Loucy (cell line): Measurements from ENCODE around the gene PRRC2B.

Experiments
- H2AFZ ChIP-seq: fragments of 200-600 bp; sonication (generic); 2 replicates; pipeline ENCODE4 v1.6.0; 2016; ENCODE audit warnings: antibody characterized with exemption, mild to moderate bottlenecking, low read length, moderate library complexity
- H3F3A ChIP-seq: fragments of 200-600 bp; 2 replicates; pipeline ENCODE4 v1.6.0; 2016; ENCODE audit warnings: antibody characterized with exemption, low read depth, mild to moderate bottlenecking
- H3K27me3 ChIP-seq: fragments of 200-600 bp; sonication (generic); 2 replicates; pipeline ENCODE4 v1.6.1; 2014; ENCODE audit warnings: low read length, mild to moderate bottlenecking; ENCODE audit not compliant: insufficient read depth, poor library complexity, severe bottlenecking
- H3K36me3 ChIP-seq: fragments of 200-600 bp; sonication (generic); 2 replicates; pipeline ENCODE4 v1.6.1; 2016; ENCODE audit warnings: low read length; ENCODE audit not compliant: insufficient read depth
- H3K4me1 ChIP-seq: fragments of 200-600 bp; sonication (generic); 2 replicates; pipeline ENCODE4 v1.5.1; 2014; ENCODE audit warnings: low read length, mild to moderate bottlenecking; ENCODE audit not compliant: insufficient read depth, poor library complexity, severe bottlenecking
- H3K4me2 ChIP-seq: fragments of 200-600 bp; sonication (generic); 2 replicates; pipeline ENCODE4 v1.6.0; 2014; ENCODE audit warnings: antibody characterized with exemption, low read length, low read depth, mild to moderate bottlenecking; ENCODE audit not compliant: poor library complexity, severe bottlenecking
- H3K4me3 ChIP-seq: fragments of 200-600 bp; sonication (generic); 2 replicates; pipeline ENCODE4 v1.5.1; 2014; ENCODE audit warnings: low read length, mild to moderate bottlenecking, mixed read lengths; ENCODE audit not compliant: poor library complexity, severe bottlenecking
- H3K79me2 ChIP-seq: fragments of 200-600 bp; sonication (generic); 2 replicates; pipeline ENCODE4 v1.6.1; 2014; ENCODE audit warnings: low read length; ENCODE audit not compliant: insufficient read depth
- H3K9ac ChIP-seq: fragments of 200-600 bp; sonication (generic); 2 replicates; pipeline ENCODE4 v1.6.0; 2014; ENCODE audit warnings: mild to moderate bottlenecking, low read depth, low read length, moderate library complexity; ENCODE audit not compliant: poor library complexity, severe bottlenecking
- H3K9me2 ChIP-seq: fragments of 200-600 bp; sonication (generic); replicated peaks from 2 replicates; pipeline ENCODE4 v1.6.1; 2016; ENCODE audit warnings: low read depth, low read length, mixed read lengths
- H3K9me3 ChIP-seq: fragments of 200-600 bp; sonication (generic); 2 replicates; pipeline ENCODE4 v1.6.1; 2014; ENCODE audit warnings: mild to moderate bottlenecking, antibody characterized with exemption, low read length, low read depth; ENCODE audit not compliant: insufficient read depth
- H4K20me1 ChIP-seq: fragments of 200-600 bp; sonication (generic); 2 replicates; pipeline ENCODE4 v1.6.0; 2014; ENCODE audit warnings: antibody characterized with exemption, low read length, mild to moderate bottlenecking; ENCODE audit not compliant: insufficient read depth, poor library complexity, severe bottlenecking
- EZH2phosphoT487 ChIP-seq: fragments of 200-600 bp; IDR thresholded peaks from 2 replicates; pipeline ENCODE4 v1.6.1; 2018; ENCODE audit warnings: antibody characterized with exemption, mild to moderate bottlenecking, moderate library complexity, borderline replicate concordance
- TF ChIP-seq, protein P1 (sequence below): fragments of 200-600 bp; sonication (generic); conservative IDR thresholded peaks from 2 replicates; pipeline ENCODE4 v1.5.1; 2014; ENCODE audit warnings: mild to moderate bottlenecking, antibody characterized with exemption, low read length

Gene PRRC2B

DNA sequence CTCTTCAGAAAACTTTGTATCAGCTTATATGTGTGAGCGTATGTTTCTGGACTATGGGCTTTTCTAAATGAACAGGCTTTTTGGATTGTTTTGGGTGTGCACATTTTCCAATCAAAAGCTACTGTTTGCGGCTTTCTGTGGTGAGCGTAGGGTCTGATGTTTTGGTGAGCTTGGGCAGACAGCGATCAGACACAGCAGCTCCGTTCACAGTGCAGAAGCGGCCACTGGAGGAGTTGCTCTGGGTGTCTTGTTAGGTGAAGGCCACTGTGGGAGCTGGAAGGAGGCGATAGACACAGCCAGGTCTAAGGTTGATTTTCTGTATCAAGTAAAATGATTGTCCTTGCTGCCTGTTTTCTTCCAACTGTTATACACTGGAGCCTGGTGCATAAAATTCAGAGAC, 11.1 kb downstream of the PRRC2B start:
- H3F3A ChIP-seq: 0 out of 2 replicates have a peak, but pooled peaks cover 4% of the 10 kb centered on the region
- H3K4me2 ChIP-seq: peak overlapping the region; percentile 39
- H3K36me3 ChIP-seq: peaks cover 18% of the 10 kb centered on the region; the same call in 1 of the 2 replicates
- peaks cover 97% of the 10 kb centered on the region for H4K20me1 ChIP-seq
- no peaks in the 10 kb centered on the region for H3K27me3 ChIP-seq
- no peak overlapping the region for H3K9ac ChIP-seq
- no peak overlapping the region for H3K4me3 ChIP-seq
- peaks cover 100% of the 10 kb centered on the region for H3K79me2 ChIP-seq
- TF ChIP-seq EZH2phosphoT487: no peak
- TF ChIP-seq, protein P1, sequence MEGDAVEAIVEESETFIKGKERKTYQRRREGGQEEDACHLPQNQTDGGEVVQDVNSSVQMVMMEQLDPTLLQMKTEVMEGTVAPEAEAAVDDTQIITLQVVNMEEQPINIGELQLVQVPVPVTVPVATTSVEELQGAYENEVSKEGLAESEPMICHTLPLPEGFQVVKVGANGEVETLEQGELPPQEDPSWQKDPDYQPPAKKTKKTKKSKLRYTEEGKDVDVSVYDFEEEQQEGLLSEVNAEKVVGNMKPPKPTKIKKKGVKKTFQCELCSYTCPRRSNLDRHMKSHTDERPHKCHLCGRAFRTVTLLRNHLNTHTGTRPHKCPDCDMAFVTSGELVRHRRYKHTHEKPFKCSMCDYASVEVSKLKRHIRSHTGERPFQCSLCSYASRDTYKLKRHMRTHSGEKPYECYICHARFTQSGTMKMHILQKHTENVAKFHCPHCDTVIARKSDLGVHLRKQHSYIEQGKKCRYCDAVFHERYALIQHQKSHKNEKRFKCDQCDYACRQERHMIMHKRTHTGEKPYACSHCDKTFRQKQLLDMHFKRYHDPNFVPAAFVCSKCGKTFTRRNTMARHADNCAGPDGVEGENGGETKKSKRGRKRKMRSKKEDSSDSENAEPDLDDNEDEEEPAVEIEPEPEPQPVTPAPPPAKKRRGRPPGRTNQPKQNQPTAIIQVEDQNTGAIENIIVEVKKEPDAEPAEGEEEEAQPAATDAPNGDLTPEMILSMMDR: no peak
- peaks cover 74% of the 10 kb centered on the region for H3K4me1 ChIP-seq
- no peak overlapping the region for H2AFZ ChIP-seq
- no peaks in the 10 kb centered on the region for H3K9me3 ChIP-seq
- no peaks in the 10 kb centered on the region for H3K9me2 ChIP-seq

DNA sequence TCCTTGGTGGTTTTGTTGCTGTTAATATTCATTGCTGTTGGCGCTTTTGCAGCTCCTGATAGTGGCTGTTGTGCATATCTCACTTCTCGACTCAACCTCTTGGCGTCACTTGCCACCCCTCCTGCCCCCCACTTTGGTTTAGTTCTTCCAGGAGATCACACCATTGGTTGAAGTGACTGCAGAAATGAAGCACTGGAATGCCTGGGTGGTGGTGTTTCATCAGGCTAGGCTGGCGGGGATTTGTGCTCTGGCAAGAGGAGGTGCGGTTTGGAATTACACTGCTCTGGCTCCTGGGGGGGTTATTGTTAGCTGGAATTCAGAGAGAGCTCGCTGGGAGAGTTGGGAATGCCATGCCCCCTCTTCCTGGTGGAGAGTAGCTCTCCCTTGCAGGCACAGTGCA, 11.5 kb downstream of the PRRC2B start:
- Histone ChIP-seq H3K9me3 (no peaks in the 10 kb centered on the region), H4K20me1 (peaks cover 97% of the 10 kb centered on the region), H3F3A (0 out of 2 replicates have a peak, but pooled peaks cover 4% of the 10 kb centered on the region), H3K4me1 (peaks cover 77% of the 10 kb centered on the region), H3K4me3 (peak overlapping the region; percentile 5), H3K36me3 (peaks cover 18% of the 10 kb centered on the region; the same call in 1 of the 2 replicates), H3K9me2 (no peaks in the 10 kb centered on the region), H3K4me2 (peak overlapping the region; percentile 39), H2AFZ (no peak overlapping the region), H3K79me2 (peaks cover 100% of the 10 kb centered on the region), H3K27me3 (no peaks in the 10 kb centered on the region), H3K9ac (no peak overlapping the region)
- TF ChIP-seq, protein P1: no peak
- no peak for TF ChIP-seq EZH2phosphoT487

DNA sequence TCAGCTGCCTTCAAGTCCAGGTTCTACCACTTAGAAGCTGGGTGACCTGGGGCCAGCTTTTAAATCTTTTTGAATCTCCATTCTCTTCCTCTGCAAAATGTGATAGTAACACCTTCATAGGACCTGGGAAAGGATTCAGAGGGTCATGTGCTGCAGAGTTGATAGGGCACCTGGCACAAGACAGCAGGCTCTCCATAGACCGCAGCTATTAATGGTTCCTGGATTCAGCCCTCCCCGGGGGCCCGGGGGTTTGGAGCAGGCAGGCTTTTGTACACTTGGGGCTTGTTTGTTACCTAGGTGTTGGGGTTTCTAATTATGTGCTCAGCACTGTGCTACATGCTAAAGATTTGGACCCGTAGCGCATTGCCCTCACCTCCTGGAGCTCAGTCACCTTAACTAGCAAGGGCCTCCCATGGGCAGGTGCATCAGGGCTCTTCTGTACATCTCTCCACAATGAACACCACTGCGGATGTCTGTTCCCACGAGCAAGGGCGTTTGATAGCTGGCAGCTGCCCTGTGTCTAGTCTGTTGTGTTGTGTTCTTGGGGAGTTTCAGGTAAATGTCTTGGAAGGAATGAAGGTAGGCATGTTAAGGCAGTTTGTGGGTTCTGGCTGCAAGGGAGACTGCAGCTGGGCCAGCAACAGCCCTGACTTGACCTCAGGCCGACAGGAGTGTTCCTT, 12.1 kb downstream of the PRRC2B start:
- H2AFZ ChIP-seq: no peak overlapping the region
- no peaks in the 10 kb centered on the region for H3K27me3 ChIP-seq
- peaks cover 76% of the 10 kb centered on the region for H3K4me1 ChIP-seq
- H3K4me3 ChIP-seq: peak overlapping the region; percentile 5
- H3K9ac ChIP-seq: no peak overlapping the region
- peaks cover 18% of the 10 kb centered on the region; the same call in 1 of the 2 replicates for H3K36me3 ChIP-seq
- peaks cover 100% of the 10 kb centered on the region for H3K79me2 ChIP-seq
- no peak for TF ChIP-seq EZH2phosphoT487
- TF ChIP-seq, protein P1: no peak
- H3K4me2 ChIP-seq: peak overlapping the region; percentile 39
- H3K9me3 ChIP-seq: no peaks in the 10 kb centered on the region
- H4K20me1 ChIP-seq: peaks cover 97% of the 10 kb centered on the region
- 0 out of 2 replicates have a peak, but pooled peaks cover 4% of the 10 kb centered on the region for H3F3A ChIP-seq
- no peaks in the 10 kb centered on the region for H3K9me2 ChIP-seq
